Measurements from ENCODE around the gene PTPRG. TPM values are rescaled to one million over a fixed set of nuclear protein-coding genes. Genes with fewer than 3 reads are reported as not detected.

The PTPRG gene
- total and polyA plus RNA-seq, 10 of the 15 experiments (the other 5 are each of a cell fraction or from before 2014, with no cell fraction given): 0.29 to 20.7 (median 1.4) TPM

- TF ChIP-seq SMC3 (IDR thresholded peaks at IDR 0.05; ENCODE audit: borderline replicate concordance, low read length) (no peak), IKZF2 (IDR thresholded peaks at IDR 0.05) (no peak), TCF7 (IDR thresholded peaks at IDR 0.05; ENCODE audit: borderline replicate concordance) (no peak), EP300 (IDR thresholded peaks at IDR 0.05; ENCODE audit: borderline replicate concordance in 1 of 2, control insufficient read depth in 1 of 2, low read depth in 2 of 2, low read length in 2 of 2) (no peak), DPF2 (IDR thresholded peaks at IDR 0.05) (no peak)
Measured at GRCh38 chr3:61688307-61688984, 127.1 kb downstream of the PTPRG start (continued).

GRCh38 chr3:61690016-61690415, 128.6 kb downstream of the PTPRG start:
- intact Hi-C loops (cut with micrococcal nuclease; ENCODE audit: unreplicated experiment): no loop called here
- WGBS (ENCODE audit: insufficient coverage, insufficient replicate concordance, low lambda C conversion rate, missing lambda C conversion rate): 44% methylated on average over 5 of the region's 5 CpGs
- Histone ChIP-seq H3K9me3 (replicated peaks; ENCODE audit: control insufficient read depth, insufficient read depth, low read length) (no peaks in the 10 kb centered on the region), H3K27ac (ENCODE audit: control insufficient read depth, insufficient read depth) (no peak overlapping the region), H3K36me3 (ENCODE audit: control insufficient read depth in 2 of 2, insufficient read depth in 2 of 2, low read length in 1 of 2) (no peaks in the 10 kb centered on the region), H3K4me2 (ENCODE audit: control insufficient read depth, insufficient read depth) (no peak overlapping the region), H3K9ac (ENCODE audit: control insufficient read depth, insufficient read depth, low read length) (no peak overlapping the region), H3K79me2 (ENCODE audit: control insufficient read depth, insufficient read depth, low read length) (no peaks in the 10 kb centered on the region), H3K4me3 (no peak overlapping the region), H4K20me1 (ENCODE audit: control insufficient read depth, insufficient read depth) (no peaks in the 10 kb centered on the region), H3K27me3 (replicated peaks in 1 of 2; ENCODE audit: control insufficient read depth in 2 of 2, insufficient read depth in 2 of 2, low read length in 1 of 2) (no peaks in the 10 kb centered on the region; a peak in 2 of 4 replicates), H2AFZ (ENCODE audit: control insufficient read depth, low read depth, low read length) (no peak overlapping the region), H3K4me1 (ENCODE audit: control insufficient read depth, insufficient read depth, low read length) (no peaks in the 10 kb centered on the region)
- POLR2A ChIA-PET: interaction anchor here (1.7 kb wide), 1 partner anchor 10 kb away, joined by 6 read pairs; no protein-coding TSS in a partner anchor
- no peak for ATAC-seq
- FAIRE-seq: no peak
- TF ChIP-seq RUNX3 (IDR thresholded peaks at IDR 0.05; ENCODE audit: low read length): no peak
- no peak for TF ChIP-seq HCFC1 (IDR thresholded peaks at IDR 0.05; ENCODE audit: low read length)
- no TSS peak for BruUV-seq (replicated peaks)
- DNase-seq (ENCODE audit: low read depth, low spot score): no peak
- SMC1A ChIA-PET (ENCODE audit: uncharacterized antibody, unreplicated experiment): interaction anchor here (0.9 to 2.7 kb wide), 8 partner anchors 9 to 126 kb away, joined by 3 to 9 read pairs (median 4); no protein-coding TSS in a partner anchor
- CTCF ChIA-PET: interaction anchor here (0.8 kb wide), 1 partner anchor 68 kb away, joined by 4 read pairs; no protein-coding TSS in a partner anchor
- in situ Hi-C loops (cut with MboI): no loop called here
- RAD21 ChIA-PET (ENCODE audit: unreplicated experiment): interaction anchor here (0.6 kb wide), 2 partner anchors 10 to 18 kb away, joined by 3 read pairs; no protein-coding TSS in a partner anchor
